CD4-positive, alpha-beta memory T cell (primary cell): ENCODE measurements around the gene MUC5AC. TPM values are rescaled to one million over a fixed set of nuclear protein-coding genes. Genes with fewer than 3 reads are reported as not detected.
"Not testable (repeated sequence)": the region's sequence is repeated elsewhere in the genome, so short reads cannot be mapped to it uniquely, and the experiment has no call there.

Source experiments
- CTCF ChIA-PET: fragments of 350-600 bp; sonication (Branson Sonifier 250); formaldehyde crosslinking; loops from one replicate; lab custom pipeline; 2021; ENCODE audit warnings: inconsistent platforms; ENCODE audit not compliant: partially characterized antibody; lab: Charles Lee
- POLR2A ChIA-PET: fragments of 350-600 bp; sonication (Branson Sonifier 250); formaldehyde crosslinking; loops from one replicate; lab custom pipeline; 2021; ENCODE audit not compliant: partially characterized antibody; lab: Charles Lee
- DNase-seq, 5 donors: peaks; one replicate each; pipeline versions ENCODE4 v3.0.0 to v3.0.0-alpha.2; 2020 to 2022; ENCODE audit warnings: mixed read lengths in 1 of 5
- H3K27ac ChIP-seq: one replicate; pipeline ENCODE4 v1.7.0; 2013; ENCODE audit warnings: low read depth, low read length
- H3K27me3 ChIP-seq: 2 replicates; pipeline ENCODE4 v1.7.0; 2013; ENCODE audit warnings: mild to moderate bottlenecking, low read length, moderate library complexity; ENCODE audit not compliant: insufficient read depth
- H3K36me3 ChIP-seq: 2 replicates; pipeline ENCODE4 v1.7.0; 2013; ENCODE audit warnings: mild to moderate bottlenecking, low read length, moderate library complexity; ENCODE audit not compliant: insufficient read depth
- H3K4me1 ChIP-seq: 2 replicates; pipeline ENCODE4 v1.7.0; 2013; ENCODE audit warnings: mild to moderate bottlenecking, low read length, moderate library complexity; ENCODE audit not compliant: insufficient read depth
- H3K4me3 ChIP-seq, 2 donors: one replicate each; pipeline ENCODE4 v1.7.0; 2013; ENCODE audit warnings: low read length in 2 of 2, mild to moderate bottlenecking in 1 of 2
- H3K9me3 ChIP-seq, 2 donors: one replicate each; pipeline ENCODE4 v1.7.0; 2013; ENCODE audit warnings: low read length in 2 of 2, control low read depth in 1 of 2; ENCODE audit not compliant: control insufficient read depth in 1 of 2
- H3K27ac Mint-ChIP-seq, 7 donors: one replicate each; pipeline ENCODE4 v1.8.0; 2020 to 2021; ENCODE audit warnings: mixed read lengths in 7 of 7, mild to moderate bottlenecking in 6 of 7, inconsistent platforms in 3 of 7, moderate library complexity in 3 of 7
- H3K27me3 Mint-ChIP-seq, 2 donors: one replicate each; pipeline ENCODE4 v1.8.0; 2020 to 2021; ENCODE audit warnings: mixed read lengths in 2 of 2
- H3K36me3 Mint-ChIP-seq, 2 donors: one replicate each; pipeline ENCODE4 v1.8.0; 2020 to 2021; ENCODE audit warnings: mixed read lengths in 2 of 2, inconsistent platforms in 1 of 2, mild to moderate bottlenecking in 1 of 2
- H3K4me1 Mint-ChIP-seq, 4 donors: one replicate each; pipeline ENCODE4 v1.8.0; 2020 to 2021; ENCODE audit warnings: mixed read lengths in 4 of 4, mild to moderate bottlenecking in 1 of 4
- H3K4me3 Mint-ChIP-seq, 8 donors: one replicate each; pipeline ENCODE4 v1.8.0; 2020 to 2021; ENCODE audit warnings: mixed read lengths in 8 of 8, mild to moderate bottlenecking in 7 of 8, moderate library complexity in 6 of 8, inconsistent platforms in 3 of 8
- H3K9me3 Mint-ChIP-seq, 8 donors: one replicate each; pipeline ENCODE4 v1.8.0; 2020 to 2021; ENCODE audit warnings: mixed read lengths in 8 of 8, mild to moderate bottlenecking in 5 of 8, inconsistent platforms in 3 of 8, moderate library complexity in 1 of 8
- intact Hi-C: fragments of 100-400 bp; cut with micrococcal nuclease; formaldehyde crosslinking; loops from one replicate; pipeline ENCODE4 v1.15.1; 2023
- polyA plus RNA-seq, 2 donors: library from polyadenylated mRNA; unstranded; fragments of 300-500 nt; fragmentation: Illumina TruSeq; gene quantifications; one replicate each; pipeline ENCODE4 v1.2.3, GENCODE V29; 2021
- total RNA-seq, 2 experiments: library from RNA; stranded (reverse); gene quantifications; one replicate each; pipeline ENCODE4 v1.2.3, GENCODE V29; 2021

MUC5AC gene
- total and polyA plus RNA-seq, 4 experiments from 2014 or later = not detected

DNA sequence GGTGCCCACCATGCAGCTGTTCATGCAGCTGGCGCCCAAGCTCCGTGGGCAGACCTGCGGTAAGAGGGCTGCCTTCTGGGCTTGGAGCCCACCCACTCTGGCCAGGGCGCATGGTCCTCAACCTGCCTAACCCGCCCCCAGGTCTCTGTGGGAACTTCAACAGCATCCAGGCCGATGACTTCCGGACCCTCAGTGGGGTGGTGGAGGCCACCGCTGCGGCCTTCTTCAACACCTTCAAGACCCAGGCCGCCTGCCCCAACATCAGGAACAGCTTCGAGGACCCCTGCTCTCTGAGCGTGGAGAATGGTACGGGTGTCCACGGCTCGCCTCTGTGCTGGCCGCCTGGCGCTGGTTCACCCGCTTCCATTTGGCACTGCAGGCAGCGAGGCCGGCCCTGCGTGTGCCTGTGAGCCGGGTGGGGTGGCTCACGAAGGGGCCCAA lies 11.0 kb downstream of the MUC5AC start:
- Mint-ChIP-seq H3K4me1 (no peaks in the 10 kb centered on the region), H3K27ac (no peak overlapping the region), H3K36me3 (no peaks in the 10 kb centered on the region), H3K4me3 (no peak overlapping the region), H3K9me3 (no peaks in the 10 kb centered on the region), H3K27me3 (no peaks in the 10 kb centered on the region)
- ChIA-PET POLR2A (no interaction called here), CTCF (no interaction called here)
- H3K4me1 ChIP-seq = no peaks in the 10 kb centered on the region
- intact Hi-C loops = no loop called here
- no peaks in the 10 kb centered on the region for H3K9me3 ChIP-seq
- no peaks in the 10 kb centered on the region for H3K36me3 ChIP-seq
- no peak for DNase-seq
- no peaks in the 10 kb centered on the region for H3K27me3 ChIP-seq
- H3K27ac ChIP-seq = no peak overlapping the region
- H3K4me3 ChIP-seq = no peak overlapping the region

DNA sequence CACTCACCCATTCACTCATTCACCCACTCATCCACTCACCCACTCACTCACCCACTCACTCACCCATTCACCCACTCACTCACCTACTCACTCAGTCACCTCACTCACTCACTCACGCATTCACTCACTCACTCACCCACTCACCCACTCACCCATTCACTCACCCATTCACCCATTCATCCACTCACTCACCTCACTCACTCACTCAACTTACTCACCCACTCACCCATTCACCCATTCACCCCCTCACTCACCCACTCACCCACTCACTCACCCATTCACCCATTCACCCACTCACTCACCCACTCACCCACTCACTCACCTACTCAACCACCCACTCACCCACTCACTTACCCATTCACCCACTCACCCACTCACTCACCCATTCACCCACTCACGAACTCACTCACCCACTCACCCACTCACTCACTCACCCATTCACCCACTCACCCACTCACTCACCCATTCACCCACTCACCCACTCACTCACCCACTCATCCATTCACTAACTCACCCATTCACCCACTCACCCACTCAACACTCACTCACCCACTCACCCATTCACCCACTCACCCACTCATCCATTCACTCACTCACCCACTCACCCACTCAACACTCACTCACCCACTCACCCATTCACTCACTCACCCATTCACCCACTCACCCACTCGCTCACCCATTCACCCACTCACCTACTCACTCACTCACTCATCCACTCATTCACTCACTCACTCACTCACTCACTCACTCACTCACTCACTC lies 13.7 kb downstream of the MUC5AC start:
- Mint-ChIP-seq H3K36me3 (no peaks in the 10 kb centered on the region), H3K4me3 (no peak overlapping the region), H3K27ac (peak overlapping the region in 1 of 7 donors; percentile 52), H3K27me3 (peaks cover 0 to 2% of the 10 kb centered on the region in 2 donors), H3K9me3 (no peaks in the 10 kb centered on the region), H3K4me1 (peaks cover 0 to 3% (median 0%) of the 10 kb centered on the region in 4 donors)
- Histone ChIP-seq H3K27ac (no peak overlapping the region), H3K36me3 (no peaks in the 10 kb centered on the region), H3K4me3 (no peak overlapping the region), H3K4me1 (no peaks in the 10 kb centered on the region), H3K9me3 (no peaks in the 10 kb centered on the region), H3K27me3 (no peaks in the 10 kb centered on the region)
- ChIA-PET POLR2A (no interaction called here), CTCF (no interaction called here)
- intact Hi-C loops = no loop called here
- no peak for DNase-seq

DNA sequence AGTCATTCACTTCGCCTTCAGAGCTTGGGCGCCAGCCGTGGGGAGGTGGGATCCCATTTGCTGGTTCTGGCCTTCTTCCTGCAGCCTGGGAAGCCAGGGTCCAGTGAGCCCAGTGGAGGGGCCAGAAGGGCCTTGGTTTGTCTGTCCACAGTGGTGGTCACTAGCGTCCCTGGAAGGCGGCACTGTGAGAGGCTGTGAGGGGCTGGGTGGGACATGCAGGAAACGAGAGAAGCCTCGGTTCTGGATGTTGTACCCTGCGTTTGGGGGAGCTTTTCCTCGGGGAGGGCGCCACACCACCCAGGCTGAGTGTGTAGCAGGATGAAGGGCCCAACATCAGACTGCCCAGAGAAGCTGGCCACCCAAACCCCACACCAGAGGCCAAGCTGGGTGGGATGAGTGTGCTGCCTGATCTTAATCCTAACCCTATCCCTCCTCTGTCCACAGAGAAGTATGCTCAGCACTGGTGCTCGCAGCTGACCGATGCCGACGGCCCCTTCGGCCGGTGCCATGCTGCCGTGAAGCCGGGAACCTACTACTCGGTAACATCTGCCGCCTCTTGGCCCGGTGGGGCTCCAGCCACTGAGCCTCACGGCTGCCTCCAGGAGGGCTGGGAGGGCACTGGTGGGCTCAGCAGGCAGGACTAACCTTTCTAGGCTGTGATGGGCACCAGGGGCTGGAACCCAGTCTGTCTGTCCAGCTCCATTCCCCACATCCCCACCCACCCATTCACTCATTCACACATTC lies 14.4 kb downstream of the MUC5AC start:
- H3K36me3 ChIP-seq = no peaks in the 10 kb centered on the region
- no peaks in the 10 kb centered on the region for H3K9me3 Mint-ChIP-seq
- peaks cover 0 to 3% (median 0%) of the 10 kb centered on the region in 4 donors for H3K4me1 Mint-ChIP-seq
- CTCF ChIA-PET = no interaction called here
- no peak overlapping the region for H3K27ac ChIP-seq
- H3K4me3 ChIP-seq = no peak overlapping the region
- no peaks in the 10 kb centered on the region for H3K9me3 ChIP-seq
- DNase-seq = no peak
- POLR2A ChIA-PET = no interaction called here
- no peaks in the 10 kb centered on the region for H3K36me3 Mint-ChIP-seq
- no peaks in the 10 kb centered on the region for H3K27me3 ChIP-seq
- no peak overlapping the region for H3K4me3 Mint-ChIP-seq
- intact Hi-C loops = no loop called here
- no peaks in the 10 kb centered on the region for H3K4me1 ChIP-seq
- no peak overlapping the region for H3K27ac Mint-ChIP-seq
- peaks cover 0 to 2% of the 10 kb centered on the region in 2 donors for H3K27me3 Mint-ChIP-seq

DNA sequence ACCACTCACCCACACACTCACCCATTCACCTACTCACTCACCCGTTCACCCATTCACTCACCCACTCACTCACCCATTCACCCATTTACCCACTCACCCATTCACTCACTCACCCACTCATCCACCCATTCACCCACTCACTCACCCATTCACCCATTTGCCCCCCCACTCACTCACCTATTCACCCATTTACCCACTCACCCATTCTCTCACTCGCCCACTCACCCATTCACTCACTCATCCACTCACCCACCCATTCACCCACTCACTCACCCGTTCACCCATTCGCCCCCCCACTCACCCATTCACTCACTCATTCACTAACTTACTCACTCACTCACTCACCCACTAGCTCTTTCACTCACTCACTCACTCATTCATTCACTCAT lies 15.0 kb downstream of the MUC5AC start:
- Mint-ChIP-seq H3K4me3 (no peak overlapping the region), H3K4me1 (peaks cover 0 to 3% (median 0%) of the 10 kb centered on the region in 4 donors), H3K27ac (no peak overlapping the region), H3K9me3 (no peaks in the 10 kb centered on the region), H3K36me3 (no peaks in the 10 kb centered on the region), H3K27me3 (peaks cover 0 to 2% of the 10 kb centered on the region in 2 donors)
- H3K27ac ChIP-seq = no peak overlapping the region
- intact Hi-C loops = no loop called here
- H3K36me3 ChIP-seq = no peaks in the 10 kb centered on the region
- H3K9me3 ChIP-seq = no peaks in the 10 kb centered on the region
- no peak overlapping the region for H3K4me3 ChIP-seq
- DNase-seq = no peak
- H3K27me3 ChIP-seq = no peaks in the 10 kb centered on the region
- ChIA-PET POLR2A (no interaction called here), CTCF (no interaction called here)
- H3K4me1 ChIP-seq = no peaks in the 10 kb centered on the region

DNA sequence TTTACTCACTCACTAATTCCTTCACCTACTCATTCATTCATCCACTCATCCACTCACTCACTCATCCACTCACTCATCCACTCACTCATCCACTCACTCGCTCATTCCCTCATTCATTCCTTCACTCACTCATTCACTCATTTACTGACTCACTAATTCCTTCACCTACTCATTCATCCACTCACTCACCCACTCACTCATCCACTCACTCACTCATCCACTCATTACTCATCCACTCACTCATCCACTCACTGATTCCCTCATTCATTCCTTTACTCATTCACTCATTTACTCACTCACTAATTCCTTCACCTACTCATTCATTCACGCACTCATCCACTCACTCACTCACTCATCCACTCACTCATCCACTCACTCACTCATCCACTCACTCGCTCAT lies 15.6 kb downstream of the MUC5AC start:
- H3K27ac Mint-ChIP-seq, H3K4me3 Mint-ChIP-seq, H3K27ac ChIP-seq, POLR2A ChIA-PET, H3K4me1 Mint-ChIP-seq, CTCF ChIA-PET, H3K36me3 Mint-ChIP-seq, intact Hi-C loops, H3K4me1 ChIP-seq, H3K4me3 ChIP-seq, H3K9me3 Mint-ChIP-seq, H3K9me3 ChIP-seq, DNase-seq, H3K27me3 Mint-ChIP-seq, H3K27me3 ChIP-seq, H3K36me3 ChIP-seq: not testable (repeated sequence)

DNA sequence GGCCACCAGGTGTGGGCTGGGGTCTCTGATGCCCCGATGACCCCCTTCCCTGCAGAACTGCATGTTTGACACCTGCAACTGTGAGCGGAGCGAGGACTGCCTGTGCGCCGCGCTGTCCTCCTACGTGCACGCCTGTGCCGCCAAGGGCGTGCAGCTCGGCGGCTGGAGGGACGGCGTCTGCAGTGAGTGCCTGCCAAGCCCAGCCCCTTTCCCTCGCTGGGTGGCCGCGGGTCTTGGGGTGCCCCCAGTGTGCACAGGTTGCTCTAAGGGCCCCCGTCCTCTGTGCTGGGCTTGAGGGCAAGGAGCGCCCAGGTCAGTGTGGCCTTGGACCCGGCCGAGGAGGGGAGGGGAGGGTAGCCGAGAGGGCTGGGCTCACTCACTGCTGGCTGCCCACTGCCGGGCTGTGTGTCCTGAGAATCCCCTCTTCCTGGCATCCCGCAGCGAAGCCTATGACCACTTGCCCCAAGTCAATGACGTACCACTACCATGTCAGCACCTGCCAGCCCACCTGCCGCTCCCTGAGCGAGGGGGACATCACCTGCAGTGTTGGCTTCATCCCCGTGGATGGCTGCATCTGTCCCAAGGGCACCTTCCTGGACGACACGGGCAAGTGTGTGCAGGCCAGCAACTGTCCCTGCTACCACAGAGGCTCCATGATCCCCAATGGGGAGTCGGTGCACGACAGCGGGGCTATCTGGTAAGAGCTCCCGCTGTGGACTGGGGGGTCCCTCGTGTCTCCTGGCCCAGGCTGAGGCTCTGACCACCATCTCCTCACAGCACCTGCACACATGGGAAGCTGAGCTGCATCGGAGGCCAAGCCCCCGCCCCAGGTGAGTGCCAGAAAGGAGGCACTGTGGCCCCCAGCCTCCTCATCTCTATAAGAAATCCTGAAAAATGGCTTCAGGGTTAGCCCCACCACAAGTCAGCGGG lies 17.0 kb downstream of the MUC5AC start:
- Histone ChIP-seq H3K27me3 (no peaks in the 10 kb centered on the region), H3K27ac (no peak overlapping the region), H3K4me3 (no peak overlapping the region), H3K36me3 (no peaks in the 10 kb centered on the region), H3K9me3 (no peaks in the 10 kb centered on the region), H3K4me1 (no peaks in the 10 kb centered on the region)
- intact Hi-C loops = no loop called here
- H3K27ac Mint-ChIP-seq = no peak overlapping the region
- H3K36me3 Mint-ChIP-seq = no peaks in the 10 kb centered on the region
- H3K9me3 Mint-ChIP-seq = no peaks in the 10 kb centered on the region
- POLR2A ChIA-PET = no interaction called here
- no peak for DNase-seq
- H3K4me1 Mint-ChIP-seq = peaks cover 0 to 3% (median 0%) of the 10 kb centered on the region in 4 donors
- CTCF ChIA-PET = no interaction called here
- H3K27me3 Mint-ChIP-seq = peaks cover 0 to 2% of the 10 kb centered on the region in 2 donors
- no peak overlapping the region for H3K4me3 Mint-ChIP-seq
